Fibroblast of lung (primary cell): ENCODE measurements around the gene ASCL2. TPM values are rescaled to one million over a fixed set of nuclear protein-coding genes. Genes with fewer than 3 reads are reported as not detected.

ENCODE experiments used
- DNase-seq, 2 donors: peaks; one replicate each; pipeline versions ENCODE4 v3.0.0 to v3.0.0-alpha.2; 2010; ENCODE audit warnings: low read depth in 2 of 2
- H2AFZ ChIP-seq: 2 replicates; pipeline ENCODE4 v1.5.1; 2012; ENCODE audit warnings: low read length, control low read depth, inconsistent platforms
- H3K27ac ChIP-seq: 2 replicates; pipeline ENCODE4 v1.5.1; 2011; ENCODE audit warnings: low read length, control low read depth; ENCODE audit not compliant: insufficient read depth
- H3K27me3 ChIP-seq: 2 replicates; pipeline ENCODE4 v1.5.1; 2011; ENCODE audit warnings: mild to moderate bottlenecking, low read length; ENCODE audit not compliant: control insufficient read depth, insufficient read depth
- H3K36me3 ChIP-seq: 2 replicates; pipeline ENCODE4 v1.5.1; 2011; ENCODE audit warnings: low read length; ENCODE audit not compliant: control insufficient read depth, insufficient read depth
- H3K4me1 ChIP-seq: 2 replicates; pipeline ENCODE4 v1.5.1; 2011; ENCODE audit warnings: low read length; ENCODE audit not compliant: control insufficient read depth, insufficient read depth; ENCODE audit errors: extremely low read depth
- H3K4me2 ChIP-seq: 2 replicates; pipeline ENCODE4 v1.5.1; 2011; ENCODE audit warnings: low read length, control low read depth; ENCODE audit not compliant: insufficient read depth; ENCODE audit errors: extremely low read depth
- H3K4me3 ChIP-seq, 4 experiments: fragments of 200-600 bp in 1 of 4; sonication (generic) in 1 of 4; replicated peaks in 1 of 4; 2 replicates each; pipeline ENCODE4 v1.5.1; 2011 to 2016; ENCODE audit warnings: low read length in 4 of 4, low read depth in 3 of 4, mild to moderate bottlenecking in 3 of 4, control low read depth in 2 of 4, inconsistent platforms in 1 of 4, mixed read lengths in 1 of 4; ENCODE audit not compliant: insufficient read depth in 1 of 4; ENCODE audit errors: control extremely low read depth in 1 of 4
- H3K79me2 ChIP-seq: 2 replicates; pipeline ENCODE4 v1.5.1; 2012; ENCODE audit warnings: mild to moderate bottlenecking, low read length, inconsistent platforms; ENCODE audit not compliant: control insufficient read depth, insufficient read depth
- H3K9ac ChIP-seq: 2 replicates; pipeline ENCODE4 v1.5.1; 2011; ENCODE audit warnings: mild to moderate bottlenecking, low read length, control low read depth; ENCODE audit not compliant: insufficient read depth
- H3K9me3 ChIP-seq: 2 replicates; pipeline ENCODE4 v1.5.1; 2012; ENCODE audit warnings: low read depth, low read length; ENCODE audit not compliant: control insufficient read depth, insufficient read depth
- H4K20me1 ChIP-seq: 2 replicates; pipeline ENCODE4 v1.5.1; 2011; ENCODE audit warnings: low read length; ENCODE audit not compliant: control insufficient read depth, insufficient read depth; ENCODE audit errors: extremely low read depth
- EZH2 ChIP-seq: IDR thresholded peaks from 2 replicates; pipeline ENCODE4 v1.5.1; 2012; ENCODE audit warnings: low read length, control low read depth, mild to moderate bottlenecking; ENCODE audit errors: missing control alignments
- polyA plus RNA-seq, 2 donors: library from polyadenylated mRNA; depleted of rRNA in 1 of 2; stranded (reverse) in 1 of 2; unstranded in 1 of 2; fragments of >200 nt; gene quantifications; 2 replicates each; pipeline ENCODE4 v1.2.1, GENCODE V29; 2011 to 2012; ENCODE audit warnings: missing spikeins in 1 of 2
- total RNA-seq: library from RNA; depleted of rRNA; stranded (reverse); fragments of >200 nt; gene quantifications from 2 replicates; pipeline ENCODE4 v1.2.1, GENCODE V29; 2014
- TF ChIP-seq, protein P1 (sequence below), 2 donors: IDR thresholded peaks in 1 of 2; conservative IDR thresholded peaks in 1 of 2; 1 replicate in 1 of 2; 2 replicates in 1 of 2; pipeline ENCODE4 v1.5.1; 2011 to 2012; ENCODE audit warnings: low read length in 2 of 2, control low read depth in 1 of 2, inconsistent platforms in 1 of 2, low read depth in 1 of 2, mild to moderate bottlenecking in 1 of 2

Gene ASCL2
- total and polyA plus RNA-seq, 2 donors (not counting 1 experiment from before 2014, with no cell fraction given): not detected

DNA sequence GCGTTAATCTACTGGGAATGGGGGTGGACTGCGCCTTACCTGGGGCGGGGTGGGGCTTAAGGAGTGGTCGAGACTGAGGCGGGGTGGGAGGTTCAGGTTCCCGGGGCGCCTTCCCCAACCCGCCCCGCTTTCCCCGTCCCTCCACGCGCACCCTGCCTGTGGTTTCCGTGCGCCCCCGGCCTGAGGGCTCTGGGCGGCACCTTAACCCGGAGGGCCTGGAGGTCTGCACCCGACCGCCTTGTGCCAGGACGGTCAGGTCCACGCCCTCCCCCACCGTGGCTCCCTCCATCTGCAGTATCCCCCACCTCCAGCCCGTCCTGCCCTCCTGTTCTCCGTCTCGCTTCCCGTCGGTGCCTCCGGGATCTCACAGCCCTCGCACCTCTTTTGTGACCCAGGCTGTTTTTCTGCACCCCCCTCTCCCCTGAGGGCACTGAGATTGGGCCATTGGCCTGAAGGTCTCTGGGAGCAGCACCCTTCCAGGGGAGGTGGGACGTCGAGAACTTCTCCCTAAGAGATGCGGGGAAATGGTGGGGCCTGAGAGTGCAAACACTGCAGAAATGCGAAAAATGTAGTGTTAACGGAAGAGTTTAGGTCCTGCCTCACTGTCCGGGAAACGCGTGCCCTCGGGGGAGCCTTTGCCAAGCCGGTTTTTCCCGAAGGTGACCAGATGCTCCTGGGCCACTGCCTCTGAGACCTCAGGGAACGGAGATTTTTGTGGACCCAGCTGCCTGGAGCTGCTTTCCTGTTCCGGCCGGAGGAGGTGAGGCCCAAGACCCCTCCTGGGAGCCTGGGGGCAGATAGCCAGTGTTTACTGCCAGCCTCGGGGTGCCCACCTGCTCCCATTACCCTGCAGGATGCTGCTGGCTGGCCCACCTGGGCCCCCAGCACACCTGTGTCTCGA is 1.2 kb upstream of the ASCL2 start:
- Histone ChIP-seq H2AFZ (no peak overlapping the region), H3K9me3 (no peaks in the 10 kb centered on the region), H3K36me3 (no peaks in the 10 kb centered on the region), H3K9ac (no peak overlapping the region), H3K27ac (no peak overlapping the region), H3K79me2 (no peaks in the 10 kb centered on the region), H3K27me3 (peaks cover 8% of the 10 kb centered on the region), H4K20me1 (no peaks in the 10 kb centered on the region), H3K4me3 (no peak overlapping the region), H3K4me1 (no peaks in the 10 kb centered on the region), H3K4me2 (no peak overlapping the region)
- DNase-seq: no peak
- TF ChIP-seq EZH2: no peak
- TF ChIP-seq, protein P1, sequence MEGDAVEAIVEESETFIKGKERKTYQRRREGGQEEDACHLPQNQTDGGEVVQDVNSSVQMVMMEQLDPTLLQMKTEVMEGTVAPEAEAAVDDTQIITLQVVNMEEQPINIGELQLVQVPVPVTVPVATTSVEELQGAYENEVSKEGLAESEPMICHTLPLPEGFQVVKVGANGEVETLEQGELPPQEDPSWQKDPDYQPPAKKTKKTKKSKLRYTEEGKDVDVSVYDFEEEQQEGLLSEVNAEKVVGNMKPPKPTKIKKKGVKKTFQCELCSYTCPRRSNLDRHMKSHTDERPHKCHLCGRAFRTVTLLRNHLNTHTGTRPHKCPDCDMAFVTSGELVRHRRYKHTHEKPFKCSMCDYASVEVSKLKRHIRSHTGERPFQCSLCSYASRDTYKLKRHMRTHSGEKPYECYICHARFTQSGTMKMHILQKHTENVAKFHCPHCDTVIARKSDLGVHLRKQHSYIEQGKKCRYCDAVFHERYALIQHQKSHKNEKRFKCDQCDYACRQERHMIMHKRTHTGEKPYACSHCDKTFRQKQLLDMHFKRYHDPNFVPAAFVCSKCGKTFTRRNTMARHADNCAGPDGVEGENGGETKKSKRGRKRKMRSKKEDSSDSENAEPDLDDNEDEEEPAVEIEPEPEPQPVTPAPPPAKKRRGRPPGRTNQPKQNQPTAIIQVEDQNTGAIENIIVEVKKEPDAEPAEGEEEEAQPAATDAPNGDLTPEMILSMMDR (conservative IDR thresholded peaks at IDR 0.05 in 1 of 2, IDR thresholded peaks at IDR 0.05 in 1 of 2; ENCODE audit: low read depth in 1 of 2, low read length in 2 of 2): no peak

DNA sequence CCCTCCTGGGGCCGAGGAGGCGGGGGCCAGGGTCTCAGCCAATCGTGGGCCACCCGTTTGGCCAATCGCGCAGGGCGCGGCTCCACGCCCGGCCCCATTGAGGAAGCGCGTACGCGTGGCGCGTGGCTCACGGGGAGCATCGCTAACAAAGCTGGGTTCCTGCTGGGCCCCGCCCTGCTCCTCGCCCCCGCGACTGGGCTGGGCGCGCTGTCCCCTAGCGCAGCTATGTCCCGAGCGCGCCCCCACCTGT is 614 bp upstream of the ASCL2 start:
- no peak for DNase-seq

DNA sequence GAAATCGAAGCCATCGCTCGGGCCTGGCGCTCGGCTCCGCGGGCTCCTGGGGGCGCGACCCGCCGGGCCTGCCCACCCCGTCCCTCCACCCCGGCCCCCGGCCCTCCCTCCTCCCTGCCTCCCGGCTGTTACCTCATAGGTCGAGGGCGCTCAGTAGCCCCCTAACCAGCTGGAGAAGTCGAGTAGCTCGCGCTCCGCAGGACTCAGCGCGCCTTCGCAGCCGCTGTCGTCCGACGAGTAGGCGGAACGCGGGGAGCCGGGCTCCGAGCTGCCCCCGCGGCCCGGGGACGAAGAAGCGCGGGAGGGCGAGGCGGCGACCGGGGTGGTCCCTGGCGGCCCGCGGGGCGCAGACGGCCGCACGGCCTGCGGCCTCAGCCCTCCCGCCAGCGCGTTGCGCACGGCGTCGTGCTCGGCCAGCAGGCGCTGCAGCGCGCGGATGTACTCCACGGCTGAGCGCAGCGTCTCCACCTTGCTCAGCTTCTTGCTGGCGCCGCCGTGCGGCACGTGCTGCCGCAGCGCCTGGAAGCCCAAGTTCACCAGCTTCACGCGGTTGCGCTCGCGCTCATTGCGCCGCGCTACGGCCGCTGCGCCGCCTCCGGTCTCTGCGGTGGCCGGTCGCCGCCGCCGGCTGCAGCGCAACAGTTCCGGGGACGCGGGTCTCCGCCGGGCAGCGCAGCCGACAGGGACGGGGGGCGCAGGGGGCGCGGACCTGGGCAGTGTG is 627 bp downstream of the ASCL2 start:
- peak; percentile 57 to 68 for DNase-seq
- Histone ChIP-seq H4K20me1 (no peaks in the 10 kb centered on the region), H3K79me2 (no peaks in the 10 kb centered on the region), H2AFZ (no peak overlapping the region), H3K4me1 (no peaks in the 10 kb centered on the region), H3K4me3 (no peak overlapping the region), H3K9ac (no peak overlapping the region), H3K36me3 (no peaks in the 10 kb centered on the region), H3K27ac (no peak overlapping the region), H3K4me2 (no peak overlapping the region), H3K27me3 (peaks cover 8% of the 10 kb centered on the region), H3K9me3 (no peaks in the 10 kb centered on the region)
- TF ChIP-seq EZH2: no peak
- TF ChIP-seq, protein P1 (conservative IDR thresholded peaks at IDR 0.05 in 1 of 2, IDR thresholded peaks at IDR 0.05 in 1 of 2; ENCODE audit: low read depth in 1 of 2, low read length in 2 of 2): no peak

More for the DNA sequence above, 614 bp upstream of the ASCL2 start:
- Histone ChIP-seq H3K27ac (no peak overlapping the region), H2AFZ (no peak overlapping the region), H3K4me1 (no peaks in the 10 kb centered on the region), H3K9ac (no peak overlapping the region), H3K4me2 (no peak overlapping the region), H3K9me3 (no peaks in the 10 kb centered on the region), H3K79me2 (no peaks in the 10 kb centered on the region), H3K36me3 (no peaks in the 10 kb centered on the region), H3K4me3 (no peak overlapping the region), H3K27me3 (peaks cover 8% of the 10 kb centered on the region), H4K20me1 (no peaks in the 10 kb centered on the region)
- no peak for TF ChIP-seq EZH2
- TF ChIP-seq, protein P1 (conservative IDR thresholded peaks at IDR 0.05 in 1 of 2, IDR thresholded peaks at IDR 0.05 in 1 of 2; ENCODE audit: low read depth in 1 of 2, low read length in 2 of 2): no peak
